ENCODE data around the gene RAB11FIP3. TPM values are rescaled to one million over a fixed set of nuclear protein-coding genes. Genes with fewer than 3 reads are reported as not detected.

The RAB11FIP3 gene
- polyA plus RNA-seq, 1 of the 3 experiments (the other 2 are of a cell fraction), result 24.8 TPM

DNA sequence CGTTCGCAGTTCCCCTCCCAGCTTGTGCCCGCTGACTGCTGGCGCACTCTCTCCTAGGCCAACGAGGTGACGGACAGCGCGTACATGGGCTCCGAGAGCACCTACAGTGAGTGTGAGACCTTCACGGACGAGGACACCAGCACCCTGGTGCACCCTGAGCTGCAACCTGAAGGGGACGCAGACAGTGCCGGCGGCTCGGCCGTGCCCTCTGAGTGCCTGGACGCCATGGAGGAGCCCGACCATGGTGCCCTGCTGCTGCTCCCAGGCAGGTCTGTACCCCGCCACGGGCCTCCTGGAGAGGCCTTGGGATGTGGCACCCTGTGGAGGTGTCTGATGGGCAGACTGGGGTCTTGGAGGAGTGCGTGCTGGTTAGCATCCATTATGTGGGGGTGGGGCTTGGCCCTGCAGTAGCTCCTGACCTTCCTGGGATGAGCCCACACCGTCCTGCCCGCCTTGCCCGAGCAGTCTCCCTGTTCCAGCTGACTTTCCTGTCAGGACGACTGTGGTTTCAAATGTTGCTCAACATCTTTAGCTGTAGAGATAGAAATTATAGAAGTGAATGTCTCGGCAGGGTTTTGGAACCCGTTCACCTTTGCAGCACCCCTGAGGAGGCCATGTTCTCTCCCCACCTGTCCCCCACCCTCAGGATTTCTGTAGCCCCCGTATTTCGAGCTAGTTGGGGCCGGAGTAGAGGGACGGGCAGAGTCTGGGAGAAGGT, 57.2 kb downstream of the RAB11FIP3 start:
- TF ChIP-seq, protein P1, sequence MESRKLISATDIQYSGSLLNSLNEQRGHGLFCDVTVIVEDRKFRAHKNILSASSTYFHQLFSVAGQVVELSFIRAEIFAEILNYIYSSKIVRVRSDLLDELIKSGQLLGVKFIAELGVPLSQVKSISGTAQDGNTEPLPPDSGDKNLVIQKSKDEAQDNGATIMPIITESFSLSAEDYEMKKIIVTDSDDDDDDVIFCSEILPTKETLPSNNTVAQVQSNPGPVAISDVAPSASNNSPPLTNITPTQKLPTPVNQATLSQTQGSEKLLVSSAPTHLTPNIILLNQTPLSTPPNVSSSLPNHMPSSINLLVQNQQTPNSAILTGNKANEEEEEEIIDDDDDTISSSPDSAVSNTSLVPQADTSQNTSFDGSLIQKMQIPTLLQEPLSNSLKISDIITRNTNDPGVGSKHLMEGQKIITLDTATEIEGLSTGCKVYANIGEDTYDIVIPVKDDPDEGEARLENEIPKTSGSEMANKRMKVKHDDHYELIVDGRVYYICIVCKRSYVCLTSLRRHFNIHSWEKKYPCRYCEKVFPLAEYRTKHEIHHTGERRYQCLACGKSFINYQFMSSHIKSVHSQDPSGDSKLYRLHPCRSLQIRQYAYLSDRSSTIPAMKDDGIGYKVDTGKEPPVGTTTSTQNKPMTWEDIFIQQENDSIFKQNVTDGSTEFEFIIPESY (IDR thresholded peaks at IDR 0.05; ENCODE audit: borderline replicate concordance, low read depth), result no peak
- TF ChIP-seq EP300 (IDR thresholded peaks at IDR 0.05; ENCODE audit: borderline replicate concordance in 1 of 2, low read depth in 1 of 2, low read length in 1 of 2), result no peak
- no peak for TF ChIP-seq GATA2 (CRISPR knock-in tag; IDR thresholded peaks at IDR 0.05)
- TF ChIP-seq FOXJ3 (CRISPR knock-in tag; IDR thresholded peaks at IDR 0.05), result no peak
- TF ChIP-seq EZH2phosphoT487 (IDR thresholded peaks at IDR 0.05; ENCODE audit: borderline replicate concordance, low read depth), result no peak
- Histone ChIP-seq H3K9me3 (no peaks in the 10 kb centered on the region), H3F3A (replicated peaks; ENCODE audit: insufficient read depth) (peaks cover 7% of the 10 kb centered on the region), H3K27me3 (ENCODE audit: insufficient read depth) (no peaks in the 10 kb centered on the region), H2AFZ (ENCODE audit: low read depth) (no peak overlapping the region), H3K79me2 (ENCODE audit: insufficient read depth) (no peaks in the 10 kb centered on the region; the same call in 1 of the 2 replicates), H3K4me3 (ENCODE audit: low read depth in 2 of 2, low read length in 1 of 2) (no peak overlapping the region), H3K36me3 (replicated peaks in 1 of 2; ENCODE audit: control insufficient read depth in 1 of 2, insufficient read depth in 2 of 2, low read length in 1 of 2) (peaks cover 0 to 2% of the 10 kb centered on the region in 2 experiments), H4K20me1 (ENCODE audit: insufficient read depth) (no peaks in the 10 kb centered on the region), H3K9me2 (no peaks in the 10 kb centered on the region), H3K9ac (no peak overlapping the region), H3K4me1 (ENCODE audit: control insufficient read depth in 1 of 2, insufficient read depth in 2 of 2, low read depth in 1 of 2, low read length in 1 of 2) (peaks cover 0 to 8% of the 10 kb centered on the region in 2 experiments; a peak in 1 of 4 replicates), H3K27ac (ENCODE audit: low read depth in 2 of 2, low read length in 1 of 2) (peak overlapping the region in 1 of 2 experiments; percentile 17; a peak in 1 of 4 replicates), H3K4me2 (no peak overlapping the region)
- DNase-seq, result no peak
- POLR2A ChIA-PET, result no interaction called here
- CTCF ChIA-PET, result interaction anchor here (1.4 kb wide), 1 partner anchor 13 kb away, joined by 4 read pairs; no protein-coding TSS in a partner anchor
- 96% methylated on average over 22 of the region's 31 CpGs for WGBS (ENCODE audit: low lambda C conversion rate)

DNA sequence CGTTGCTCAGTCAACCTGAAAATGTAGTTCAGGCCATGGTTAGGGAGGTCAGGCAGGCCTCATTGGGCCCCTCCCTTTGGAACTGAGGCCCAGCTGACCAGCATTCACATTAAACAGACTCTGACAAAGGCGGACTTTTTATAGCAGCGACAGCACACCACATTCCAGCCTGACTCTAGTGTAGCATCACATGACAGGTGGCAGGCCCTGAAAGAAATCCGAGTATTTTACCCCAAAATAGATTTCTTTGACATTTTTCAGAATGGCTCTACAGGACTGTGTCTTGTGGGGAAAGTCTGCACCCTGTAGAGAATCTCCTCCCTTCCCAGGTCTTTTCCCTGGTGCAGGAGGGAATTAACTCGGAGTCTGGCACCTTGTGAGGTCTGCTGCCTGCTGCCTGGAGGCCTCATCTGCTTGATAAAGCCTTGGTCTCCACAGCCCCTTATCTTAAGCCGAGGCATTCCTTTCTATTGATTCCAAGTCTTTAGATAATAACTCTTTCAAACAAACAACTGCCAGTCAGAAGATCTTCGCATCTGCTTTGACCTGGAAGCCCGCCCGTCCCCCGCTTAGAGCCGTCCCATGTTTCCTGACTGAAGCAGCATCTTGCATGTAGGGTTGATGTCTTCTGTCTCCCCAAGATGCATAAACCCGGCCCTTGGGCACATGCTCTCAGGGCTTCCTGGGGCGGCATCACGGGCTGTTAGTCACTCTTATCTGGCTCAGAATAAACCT, 58.1 kb downstream of the RAB11FIP3 start:
- peaks cover 0 to 8% of the 10 kb centered on the region in 2 experiments; a peak in 1 of 4 replicates for H3K4me1 ChIP-seq (ENCODE audit: control insufficient read depth in 1 of 2, insufficient read depth in 2 of 2, low read depth in 1 of 2, low read length in 1 of 2)
- peak overlapping the region in 1 of 2 experiments; percentile 17; a peak in 1 of 4 replicates for H3K27ac ChIP-seq (ENCODE audit: low read depth in 2 of 2, low read length in 1 of 2)
- H3K9ac ChIP-seq, result no peak overlapping the region
- WGBS (ENCODE audit: low lambda C conversion rate), result 91% methylated on average over 14 of the region's 14 CpGs
- H2AFZ ChIP-seq (ENCODE audit: low read depth), result no peak overlapping the region
- H3K4me2 ChIP-seq, result no peak overlapping the region
- no peaks in the 10 kb centered on the region for H4K20me1 ChIP-seq (ENCODE audit: insufficient read depth)
- H3K9me3 ChIP-seq, result no peaks in the 10 kb centered on the region
- peaks cover 7% of the 10 kb centered on the region for H3F3A ChIP-seq (replicated peaks; ENCODE audit: insufficient read depth)
- no peak for DNase-seq
- peaks cover under 1 to 2% of the 10 kb centered on the region in 2 experiments for H3K36me3 ChIP-seq (replicated peaks in 1 of 2; ENCODE audit: control insufficient read depth in 1 of 2, insufficient read depth in 2 of 2, low read length in 1 of 2)
- no peak overlapping the region for H3K4me3 ChIP-seq (ENCODE audit: low read depth in 2 of 2, low read length in 1 of 2)
- ChIA-PET CTCF (interaction anchor here (0.7 to 1.4 kb wide), 2 partner anchors 12 kb away, joined by 3 to 4 read pairs; no protein-coding TSS in a partner anchor), POLR2A (no interaction called here)
- no peaks in the 10 kb centered on the region; the same call in 1 of the 2 replicates for H3K79me2 ChIP-seq (ENCODE audit: insufficient read depth)
- H3K9me2 ChIP-seq, result no peaks in the 10 kb centered on the region
- no peak for TF ChIP-seq TCF12 (IDR thresholded peaks at IDR 0.05)
- no peak for TF ChIP-seq CHD2 (IDR thresholded peaks at IDR 0.05; ENCODE audit: low read length, partially characterized antibody)
- no peak for TF ChIP-seq RFX5 (IDR thresholded peaks at IDR 0.05; ENCODE audit: low read length)
- no peak for TF ChIP-seq RAD21 (IDR thresholded peaks at IDR 0.05; ENCODE audit: low read length)
- TF ChIP-seq RCOR1 (IDR thresholded peaks at IDR 0.05; ENCODE audit: low read length), result no peak
- no peaks in the 10 kb centered on the region for H3K27me3 ChIP-seq (ENCODE audit: insufficient read depth)
